Measurements from ENCODE around the gene PSD2. TPM values are rescaled to one million over a fixed set of nuclear protein-coding genes. Genes with fewer than 3 reads are reported as not detected.

PSD2 gene
- polyA plus RNA-seq, 3 donors: 2.0 to 2.6 (median 2.2) TPM

- DNase-seq (ENCODE audit: extremely low read depth in 1 of 11, low read depth in 9 of 11, low spot score in 4 of 11): no peak
Observed at GRCh38 chr5:139761501-139761900, 34.1 kb upstream of the PSD2 start.

- peak in 1 of 11 donors; percentile 42 for DNase-seq (ENCODE audit: extremely low read depth in 1 of 11, low read depth in 9 of 11, low spot score in 4 of 11)
Observed at GRCh38 chr5:139762615-139763170, 32.9 kb upstream of the PSD2 start.

- no peak for DNase-seq (ENCODE audit: extremely low read depth in 1 of 11, low read depth in 9 of 11, low spot score in 4 of 11)
Observed at GRCh38 chr5:139763280-139763929, 32.2 kb upstream of the PSD2 start.

- no peak for DNase-seq (ENCODE audit: extremely low read depth in 1 of 11, low read depth in 9 of 11, low spot score in 4 of 11)
Observed at GRCh38 chr5:139763930-139764791, 31.4 kb upstream of the PSD2 start.

GRCh38 chr5:139764886-139765408 lies 30.7 kb upstream of the PSD2 start:
- DNase-seq (ENCODE audit: extremely low read depth in 1 of 11, low read depth in 9 of 11, low spot score in 4 of 11): no peak

- peak in 3 of 11 donors; percentile 46 to 69 (median 68) for DNase-seq (ENCODE audit: extremely low read depth in 1 of 11, low read depth in 9 of 11, low spot score in 4 of 11)
Observed at GRCh38 chr5:139765409-139766217, 30.0 kb upstream of the PSD2 start.

- no peak for DNase-seq (ENCODE audit: extremely low read depth in 1 of 11, low read depth in 9 of 11, low spot score in 4 of 11)
Observed at GRCh38 chr5:139767960-139768359, 27.6 kb upstream of the PSD2 start.

GRCh38 chr5:139768807-139769465 lies 26.7 kb upstream of the PSD2 start:
- no peak for DNase-seq (ENCODE audit: extremely low read depth in 1 of 11, low read depth in 9 of 11, low spot score in 4 of 11)

DNA sequence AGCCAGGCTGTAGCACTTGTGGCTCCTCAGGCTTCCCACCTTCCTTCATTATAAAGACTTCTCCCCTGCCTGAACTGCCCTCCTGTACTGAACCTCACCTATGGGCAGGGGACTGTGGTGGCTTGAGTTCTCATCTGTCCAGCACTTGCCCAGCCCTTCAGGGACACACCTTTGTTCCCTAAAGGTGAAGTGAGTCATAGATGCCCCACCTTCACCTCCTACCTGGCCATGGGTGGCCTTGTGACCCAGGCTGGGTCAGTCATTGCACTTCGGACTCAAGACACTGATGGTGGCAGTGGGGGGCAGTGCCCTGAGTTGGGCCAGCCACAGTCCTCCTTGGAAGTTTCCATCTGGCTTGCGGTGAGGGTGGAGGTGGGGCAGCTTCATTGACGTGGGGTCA lies 26.1 kb upstream of the PSD2 start:
- DNase-seq (ENCODE audit: extremely low read depth in 1 of 11, low read depth in 9 of 11, low spot score in 4 of 11): no peak

DNA sequence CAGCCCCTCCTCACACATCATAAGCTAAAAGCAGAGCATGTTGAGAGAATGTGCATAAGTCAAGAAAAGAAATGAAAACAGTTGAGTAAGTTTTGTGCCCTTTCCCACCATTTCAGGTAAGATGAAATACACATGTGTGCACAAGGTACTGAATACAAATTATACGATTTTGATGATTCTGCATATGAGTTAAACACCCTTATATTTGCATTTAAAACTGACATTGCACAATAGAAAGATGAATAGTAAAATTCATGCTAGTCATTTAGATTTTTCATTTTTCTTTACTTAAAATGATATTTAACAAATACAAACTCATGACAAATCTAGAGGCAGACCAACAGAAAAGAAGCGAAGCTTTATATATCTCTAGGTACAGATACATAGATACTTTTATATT lies 24.9 kb upstream of the PSD2 start:
- no peak for DNase-seq (ENCODE audit: extremely low read depth in 1 of 11, low read depth in 9 of 11, low spot score in 4 of 11)

DNA sequence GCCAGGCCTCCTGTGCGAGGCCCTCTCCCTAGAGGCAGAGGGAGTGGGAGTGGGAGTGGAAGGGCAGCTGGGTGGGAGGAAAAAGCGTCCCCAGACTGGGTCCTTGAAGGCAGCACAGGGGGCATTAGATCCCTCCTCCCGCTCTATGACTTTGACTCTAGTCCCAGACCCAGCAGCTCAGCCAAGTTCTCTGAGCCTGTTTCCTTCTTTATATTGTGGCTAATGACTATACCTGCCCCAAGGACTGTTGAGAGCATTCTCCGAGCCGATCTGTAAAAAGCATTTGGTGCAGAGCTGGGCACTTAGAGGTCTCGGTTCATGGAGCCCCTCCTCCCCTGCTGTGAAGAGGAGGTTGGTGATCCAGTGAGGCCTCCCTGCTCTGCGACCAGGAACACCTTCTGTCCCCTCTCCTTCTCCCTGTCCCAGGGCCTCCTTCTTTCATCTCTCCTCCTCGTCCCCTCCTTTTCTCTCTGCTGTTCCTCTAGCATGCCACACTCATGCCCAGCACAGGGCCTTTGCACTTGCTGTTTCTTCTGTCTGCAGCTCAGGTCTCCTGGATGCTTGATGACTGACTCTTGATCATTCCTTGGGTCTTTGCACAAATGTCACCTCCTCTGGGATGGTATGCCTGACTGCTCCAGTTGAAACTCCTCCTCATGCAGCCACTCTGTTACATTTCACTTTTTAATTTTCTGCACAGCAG lies 23.4 kb upstream of the PSD2 start:
- DNase-seq (ENCODE audit: extremely low read depth in 1 of 11, low read depth in 9 of 11, low spot score in 4 of 11): no peak

- no peak for DNase-seq (ENCODE audit: extremely low read depth in 1 of 11, low read depth in 9 of 11, low spot score in 4 of 11)
Observed at GRCh38 chr5:139772927-139773690, 22.5 kb upstream of the PSD2 start.

GRCh38 chr5:139774980-139775661 lies 20.5 kb upstream of the PSD2 start:
- DNase-seq (ENCODE audit: extremely low read depth in 1 of 11, low read depth in 9 of 11, low spot score in 4 of 11): no peak

DNA sequence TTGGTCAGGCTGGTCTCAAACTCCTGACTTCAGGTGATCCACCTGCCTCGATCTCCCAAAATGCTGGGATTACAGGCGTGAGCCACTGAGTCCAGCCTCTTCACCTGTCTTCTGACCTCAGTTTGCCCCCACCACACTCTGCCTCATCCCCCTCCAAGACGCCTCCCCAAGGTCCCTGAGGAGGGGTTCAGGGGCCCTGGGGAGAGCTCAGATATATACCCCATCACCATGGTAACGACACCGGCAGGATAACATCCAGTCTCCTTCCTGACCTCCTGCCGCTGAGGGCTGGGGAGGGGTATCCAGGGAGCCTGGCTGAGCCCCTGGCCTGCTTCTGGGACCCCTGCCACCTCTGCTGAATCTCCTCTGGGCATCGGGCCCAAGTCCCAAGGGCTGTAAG lies 19.7 kb upstream of the PSD2 start:
- no peak for DNase-seq (ENCODE audit: extremely low read depth in 1 of 11, low read depth in 9 of 11, low spot score in 4 of 11)

DNA sequence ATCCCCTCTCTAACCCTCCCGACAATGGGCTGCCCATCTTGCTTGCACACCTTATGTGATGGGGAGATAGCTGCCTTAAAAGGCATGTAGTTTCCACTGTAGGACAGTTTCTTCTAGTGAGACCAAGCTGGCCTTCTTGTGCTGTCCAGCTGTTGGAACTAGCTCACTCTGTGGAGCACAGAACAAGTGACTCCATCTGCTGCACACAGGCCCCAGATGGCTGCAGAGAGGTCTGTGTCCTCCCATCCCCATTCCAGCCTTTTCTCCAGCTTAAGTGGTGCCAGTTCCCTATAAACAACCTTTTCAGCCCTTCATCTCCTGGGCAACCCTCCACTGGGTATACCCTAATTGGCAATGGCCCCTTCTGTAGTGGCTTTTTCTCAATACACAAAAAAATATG lies 18.7 kb upstream of the PSD2 start:
- no peak for DNase-seq (ENCODE audit: extremely low read depth in 1 of 11, low read depth in 9 of 11, low spot score in 4 of 11)

- no peak for DNase-seq (ENCODE audit: extremely low read depth in 1 of 11, low read depth in 9 of 11, low spot score in 4 of 11)
Observed at GRCh38 chr5:139783436-139783965, 12.1 kb upstream of the PSD2 start.

- DNase-seq (ENCODE audit: extremely low read depth in 1 of 11, low read depth in 9 of 11, low spot score in 4 of 11): no peak
Observed at GRCh38 chr5:139784488-139784887, 11.1 kb upstream of the PSD2 start.
